Measurements from ENCODE around the gene KIF25.

DNA sequence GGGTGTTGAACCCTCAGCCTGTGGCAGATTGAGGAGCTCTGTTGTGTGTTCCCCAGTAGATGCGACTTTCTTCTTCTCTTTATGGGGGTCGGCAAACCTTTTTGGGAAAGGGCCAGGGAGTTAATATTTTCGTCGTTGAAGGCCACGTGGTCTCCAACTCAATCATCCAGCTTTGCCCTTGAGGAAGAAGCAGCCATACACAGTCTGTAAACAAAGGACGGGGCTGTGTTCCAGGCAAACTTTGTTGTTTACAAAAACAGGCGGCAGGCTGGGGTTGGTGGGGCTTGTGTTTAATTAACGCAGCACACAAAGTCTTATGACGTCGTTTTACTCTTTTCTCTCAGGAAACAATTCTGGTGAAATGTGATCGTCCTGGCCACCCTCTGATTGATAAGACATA lies 20.2 kb downstream of the KIF25 start:
- TF ChIP-seq ZNF274 (IDR thresholded peaks at IDR 0.05; ENCODE audit: low read depth, low read length) (no peak), SUZ12 (IDR thresholded peaks at IDR 0.05; ENCODE audit: extremely low read depth, insufficient read depth, insufficient read length) (no peak)

All from NT2/D1 (cell line).